Right kidney (tissue), 1 donor: Measurements from ENCODE around the gene TFB1M.
A peak's percentile ranks its signal among the peaks of the same experiment; 100 is the strongest.

ENCODE experiments used
- DNase-seq: peaks from one replicate; pipeline ENCODE4 v3.0.0-alpha.2; 2016

TFB1M gene

DNA sequence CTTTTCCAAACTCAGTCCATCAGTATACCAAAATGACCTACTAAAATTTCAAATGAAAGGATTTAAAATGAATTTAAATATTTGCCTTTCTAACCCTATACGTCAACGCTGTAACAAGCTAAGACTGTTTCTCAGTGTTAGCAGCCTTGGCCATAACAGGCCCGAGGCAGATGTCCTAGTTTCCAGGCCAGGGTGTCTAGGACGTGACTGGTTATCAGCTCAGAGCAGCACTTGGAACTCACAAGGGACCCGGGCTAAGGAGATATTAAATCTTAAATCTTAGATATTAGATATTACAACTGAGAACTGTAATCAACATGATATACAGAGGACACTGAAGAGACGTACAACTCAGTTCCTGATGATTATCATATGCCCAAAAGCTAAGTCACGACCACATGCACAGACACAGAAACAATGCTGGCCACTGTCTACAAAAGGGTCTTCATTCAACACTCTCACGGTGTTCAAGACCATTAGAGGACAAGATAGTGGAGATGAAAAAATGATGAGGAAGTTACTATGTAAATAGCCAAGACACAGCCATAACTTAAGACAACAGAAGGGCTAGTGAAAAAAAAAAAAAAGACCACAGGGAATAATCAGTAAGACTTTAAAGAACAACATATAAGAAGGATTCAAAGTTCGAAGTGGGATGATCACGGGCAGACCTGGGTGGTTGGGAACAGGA lies 50.8 kb downstream of the TFB1M start, which contains the start of gene CLDN20:
CLDN20 (plus strand) TSS at position 641 of the 691 bp plus-strand sequence. CDS start 11,707 bp downstream, outside the sequence.
- DNase-seq = no peak

DNA sequence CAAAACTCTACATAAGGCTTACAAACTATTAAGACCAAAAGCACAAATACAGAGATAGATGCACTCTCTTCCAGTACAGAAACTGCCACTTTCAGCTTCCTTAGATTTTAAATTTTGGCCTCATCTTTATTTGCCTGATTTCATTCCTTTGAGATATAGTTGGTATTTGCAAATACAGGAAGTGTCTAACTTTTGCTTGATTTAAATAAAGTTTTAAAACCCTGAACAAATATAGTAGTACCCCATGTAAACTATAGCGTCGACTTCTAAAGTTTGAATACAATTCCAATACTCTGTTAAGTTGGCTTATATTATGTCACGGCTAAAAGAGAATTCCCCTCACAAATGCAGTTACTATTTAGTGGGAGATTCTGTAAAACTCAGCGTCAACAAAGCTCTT lies 51.6 kb downstream of the TFB1M start:
- DNase-seq = no peak

DNA sequence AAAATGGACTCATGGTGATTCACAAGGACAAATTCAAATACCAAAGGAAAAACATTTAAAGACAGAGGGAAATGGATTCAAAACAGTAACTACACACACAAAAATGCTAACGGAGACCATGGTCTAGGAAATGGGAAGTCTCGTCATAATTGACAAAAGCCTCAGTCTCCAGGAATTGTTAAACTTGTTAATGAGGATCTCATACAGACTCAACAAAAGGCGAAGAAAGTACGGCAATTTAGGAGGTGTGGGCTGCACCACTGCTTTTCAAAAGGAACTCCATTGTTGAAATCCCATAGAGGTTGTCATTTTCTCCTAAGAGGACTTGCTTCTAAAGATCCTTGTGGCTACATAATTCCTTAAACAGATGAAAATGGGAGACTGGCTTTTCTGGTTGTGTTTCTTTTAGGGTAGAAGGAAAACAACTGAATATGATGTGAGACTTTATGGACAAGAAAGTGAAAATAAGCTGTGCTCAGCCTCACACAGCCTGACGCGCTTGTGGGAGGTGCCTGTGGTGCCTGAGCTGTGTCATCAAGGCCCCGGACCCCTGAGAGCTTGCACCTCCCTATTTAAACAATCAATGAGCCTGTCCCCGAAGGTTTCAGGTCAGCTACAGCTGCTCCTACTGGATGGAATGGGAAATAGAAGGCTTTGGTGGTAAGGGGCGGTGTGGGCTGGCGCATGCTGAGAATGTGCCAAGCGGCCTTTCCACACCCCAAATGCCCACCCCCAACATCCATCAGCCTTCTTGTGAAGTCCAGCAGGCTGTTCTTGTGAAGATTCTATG lies 53.0 kb downstream of the TFB1M start:
- DNase-seq = no peak

DNA sequence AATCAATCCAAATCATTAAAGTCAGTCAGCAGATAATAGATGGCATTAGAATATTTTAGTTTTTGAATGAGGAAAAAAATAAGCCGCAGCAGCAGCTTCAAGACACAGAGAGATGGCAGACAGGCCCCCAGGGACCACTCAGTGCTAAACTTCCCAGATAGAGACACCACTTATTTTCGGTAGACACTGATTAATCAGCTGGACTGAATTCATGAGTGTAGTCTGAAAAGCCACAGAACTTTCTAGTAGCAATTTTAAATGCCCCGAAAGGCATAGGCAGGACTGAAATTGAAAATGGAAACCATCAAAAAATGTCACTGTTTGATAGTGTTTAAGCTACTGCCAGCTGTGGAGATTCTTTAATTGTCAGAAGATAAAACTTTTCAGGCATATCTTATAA lies 53.6 kb downstream of the TFB1M start:
- no peak for DNase-seq

DNA sequence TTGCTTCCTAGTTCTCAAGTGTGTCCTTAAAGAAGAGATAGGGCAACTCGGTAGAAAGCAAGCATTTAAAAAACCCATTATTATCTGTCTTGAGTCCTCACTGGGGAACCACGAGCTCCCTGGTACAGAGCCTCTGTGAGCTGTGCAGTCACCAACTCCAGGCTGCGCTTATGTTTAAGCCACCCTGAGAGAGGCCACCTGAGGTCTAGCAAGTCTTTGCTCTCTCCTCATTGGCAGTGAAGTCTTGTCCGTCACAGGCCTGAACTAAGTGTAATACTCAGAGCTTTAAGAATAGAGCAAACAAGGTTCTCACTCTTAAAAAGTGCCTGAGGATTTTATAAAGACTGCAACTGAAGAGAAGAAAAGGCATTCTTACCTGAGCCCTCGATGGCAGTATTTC lies 54.4 kb downstream of the TFB1M start:
- no peak for DNase-seq

DNA sequence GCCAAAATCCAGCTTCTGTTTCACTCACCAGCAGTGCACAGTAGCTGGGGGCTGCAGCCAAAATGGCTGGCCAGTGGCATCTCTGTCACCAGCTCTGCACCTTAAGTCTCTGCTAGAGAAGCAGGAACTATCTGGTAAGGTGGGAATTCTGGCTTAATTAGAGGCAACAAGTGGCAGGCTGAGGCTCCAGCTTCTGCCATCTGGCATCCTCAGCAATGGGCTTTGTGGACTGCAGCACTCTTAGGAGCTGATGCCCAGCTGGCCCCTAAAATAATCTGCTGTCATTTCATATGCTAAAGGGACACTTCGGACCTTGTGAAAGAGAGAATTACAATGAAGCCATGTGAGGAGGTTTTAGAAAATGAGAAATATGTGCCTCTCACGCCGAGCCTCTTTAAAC lies 55.1 kb downstream of the TFB1M start:
- no peak for DNase-seq

DNA sequence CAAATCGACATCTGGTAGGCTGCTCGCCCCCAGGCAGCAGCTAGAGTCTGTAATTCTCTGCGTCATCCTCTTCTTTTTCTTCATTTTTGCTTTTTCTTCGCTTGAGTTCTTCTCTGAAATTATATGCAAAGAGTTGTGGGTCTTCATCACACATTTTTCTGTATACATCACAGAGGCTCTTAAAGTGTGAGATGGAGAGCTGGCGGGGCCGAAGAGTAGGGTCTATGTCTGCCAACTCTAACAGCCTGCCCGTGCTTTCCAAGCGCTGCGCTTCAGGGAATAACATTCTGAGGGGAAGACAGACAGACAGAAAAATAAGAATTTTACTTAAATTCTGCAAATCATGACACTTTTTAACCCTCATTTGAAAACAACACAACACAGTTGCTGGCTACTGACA lies 56.5 kb downstream of the TFB1M start:
- DNase-seq = no peak

DNA sequence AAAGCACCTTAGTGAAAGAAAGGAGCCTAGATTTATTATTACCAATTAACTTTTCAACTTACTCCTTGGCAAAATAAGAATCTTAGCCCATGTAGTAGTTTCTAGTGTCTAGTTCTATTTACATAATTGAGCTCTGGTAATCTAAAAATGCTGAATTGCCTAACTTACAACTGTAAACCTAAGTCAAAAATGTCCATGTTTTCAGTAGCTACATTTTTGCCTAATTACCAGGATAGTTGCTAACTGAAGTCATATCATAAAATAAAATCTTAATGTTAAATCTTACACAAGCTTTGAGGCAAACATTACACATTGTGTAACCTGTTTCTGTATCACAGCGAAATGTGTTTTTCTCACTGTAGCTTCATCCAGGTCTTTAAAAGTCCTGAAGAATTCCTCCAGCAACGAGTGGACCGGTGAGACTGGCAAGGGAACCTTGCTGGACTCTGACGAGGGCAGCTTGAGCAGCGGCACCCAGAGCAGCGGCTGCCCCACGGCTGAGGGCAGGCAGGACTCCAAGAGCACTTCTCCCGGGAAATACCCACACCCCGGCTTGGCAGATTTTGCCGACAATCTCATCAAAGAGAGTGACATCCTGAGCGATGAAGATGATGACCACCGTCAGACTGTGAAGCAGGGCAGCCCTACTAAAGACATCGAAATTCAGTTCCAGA lies 58.0 kb downstream of the TFB1M start:
- no peak for DNase-seq

DNA sequence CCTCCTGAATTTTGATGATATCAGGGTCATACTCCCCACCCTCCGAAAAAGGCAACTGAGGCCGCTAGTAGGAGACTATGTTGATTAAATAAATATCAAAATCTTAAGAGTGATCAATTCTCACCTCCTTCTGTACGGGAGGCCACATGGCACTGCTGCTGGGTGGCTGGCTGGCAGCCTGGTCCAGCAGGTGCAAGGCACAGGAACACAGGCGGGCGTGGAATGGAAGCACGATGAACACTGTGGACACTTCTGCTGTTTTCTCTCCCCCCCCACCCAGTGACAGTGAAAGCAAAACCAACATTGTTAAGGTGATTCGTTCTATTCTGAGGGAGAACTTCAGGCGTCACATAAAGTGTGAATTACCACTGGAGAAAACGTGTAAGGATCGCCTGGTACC lies 60.1 kb downstream of the TFB1M start:
- DNase-seq = no peak

DNA sequence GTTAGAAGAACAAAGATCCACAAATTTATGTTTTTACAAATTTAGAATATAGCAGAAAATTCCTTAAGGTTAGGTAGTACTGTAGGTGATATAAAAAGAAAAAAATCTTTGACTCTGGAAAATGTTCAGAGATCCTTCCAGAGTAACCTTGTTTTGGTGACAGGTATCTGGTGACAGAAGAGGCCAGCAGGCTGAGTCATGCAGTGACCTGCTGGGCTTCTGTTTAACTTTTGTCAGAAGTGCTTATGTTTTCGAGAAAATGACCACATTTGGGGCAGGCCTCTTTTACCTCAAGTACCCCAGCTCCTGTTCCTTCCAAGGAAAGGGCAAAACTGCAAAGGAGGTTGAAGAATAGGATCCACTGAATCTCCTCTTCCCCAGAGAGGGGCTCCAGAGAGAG lies 60.9 kb downstream of the TFB1M start:
- no peak for DNase-seq

DNA sequence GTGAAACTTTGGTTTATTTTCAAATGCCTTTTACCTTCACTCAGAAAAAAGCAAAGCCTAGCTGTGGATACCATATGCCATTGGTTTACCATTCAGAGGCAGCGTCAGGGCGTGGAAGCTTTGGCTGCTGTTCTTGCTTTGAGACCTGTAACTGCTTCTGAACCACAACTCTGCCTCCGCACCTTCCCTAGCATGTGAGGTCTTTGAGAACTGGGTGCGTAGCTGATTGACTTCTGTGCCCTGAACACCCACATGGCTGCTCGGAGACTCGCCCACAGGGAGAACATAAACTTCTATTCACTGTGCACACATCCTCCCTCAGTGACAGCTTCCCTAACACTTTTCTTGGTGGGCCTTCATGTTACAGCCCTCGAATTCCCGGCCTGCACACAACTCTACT lies 61.7 kb downstream of the TFB1M start:
- no peak for DNase-seq

DNA sequence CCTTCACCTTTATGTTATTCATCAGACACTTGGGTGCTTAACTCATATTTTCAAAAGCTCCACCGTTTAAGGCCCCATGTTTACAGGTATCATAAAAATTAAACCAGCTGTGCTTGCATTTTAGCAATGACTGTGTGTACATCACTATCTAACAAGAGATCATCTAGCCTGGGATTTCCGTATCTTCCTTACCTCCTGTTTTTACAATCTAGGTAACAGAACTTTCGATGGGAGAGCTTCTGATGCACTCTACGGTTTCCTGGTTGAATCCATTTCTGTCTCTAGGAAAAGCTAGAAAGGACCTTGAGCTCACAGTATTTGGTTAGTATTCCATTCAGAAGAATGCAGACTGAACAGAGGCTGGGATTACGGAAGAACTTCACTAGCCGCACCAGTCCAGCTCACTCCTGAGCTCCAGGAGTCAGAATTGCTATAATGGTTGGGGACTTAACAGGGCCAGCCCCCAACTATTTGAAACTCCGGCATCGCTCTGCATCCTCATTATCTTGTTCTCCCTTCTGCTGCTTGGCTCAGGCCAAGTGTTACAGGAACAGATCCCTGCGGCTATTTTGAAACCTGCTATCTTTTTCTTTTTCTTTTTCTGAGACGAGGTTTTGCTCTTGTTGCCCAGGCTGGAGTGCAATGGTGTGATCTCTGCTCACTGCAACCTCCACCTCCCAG lies 63.4 kb downstream of the TFB1M start:
- no peak for DNase-seq

DNA sequence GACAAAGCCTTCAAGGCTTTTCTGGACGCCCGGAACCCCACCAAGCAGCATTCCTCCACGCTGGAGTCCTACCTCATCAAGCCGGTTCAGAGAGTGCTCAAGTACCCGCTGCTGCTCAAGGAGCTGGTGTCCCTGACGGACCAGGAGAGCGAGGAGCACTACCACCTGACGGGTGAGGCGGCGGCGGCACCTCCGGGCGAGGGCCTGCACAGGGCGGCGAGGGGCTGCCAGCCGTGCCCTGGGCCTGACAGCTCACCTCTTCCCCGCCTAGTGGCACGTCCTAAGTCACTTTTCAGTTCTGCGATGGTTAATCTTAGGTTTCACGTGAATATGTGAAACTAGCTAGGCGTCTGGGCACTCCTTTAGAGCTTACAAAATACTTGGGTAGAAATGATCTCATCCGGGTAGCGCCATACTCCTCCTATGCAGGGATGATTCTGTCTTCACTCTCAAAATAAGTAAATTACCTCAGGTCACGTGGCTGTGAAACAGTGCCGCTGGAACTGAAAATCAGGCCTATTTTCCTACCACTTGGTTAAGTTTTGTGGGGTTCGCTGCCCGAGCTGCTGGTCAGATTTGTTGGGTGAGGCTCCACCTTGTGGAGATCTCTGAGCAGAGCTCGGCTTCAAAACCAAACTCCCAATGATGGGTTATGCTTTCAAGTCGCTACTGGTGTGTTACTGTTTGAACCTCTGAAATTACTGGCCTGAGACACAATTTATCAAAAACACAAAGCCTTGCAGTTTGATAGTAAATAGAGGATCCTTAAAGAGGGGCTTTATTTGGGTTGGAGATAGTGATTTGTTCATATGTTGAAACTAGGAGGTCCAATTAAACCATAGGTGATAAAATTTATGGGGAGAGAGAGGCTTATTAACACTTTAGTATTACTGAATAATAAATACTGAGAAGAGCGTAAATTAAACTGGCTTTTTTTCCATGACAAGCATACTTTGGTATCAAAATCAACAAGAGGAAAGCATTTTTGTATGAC lies 66.0 kb downstream of the TFB1M start:
- peak; percentile 32 for DNase-seq

DNA sequence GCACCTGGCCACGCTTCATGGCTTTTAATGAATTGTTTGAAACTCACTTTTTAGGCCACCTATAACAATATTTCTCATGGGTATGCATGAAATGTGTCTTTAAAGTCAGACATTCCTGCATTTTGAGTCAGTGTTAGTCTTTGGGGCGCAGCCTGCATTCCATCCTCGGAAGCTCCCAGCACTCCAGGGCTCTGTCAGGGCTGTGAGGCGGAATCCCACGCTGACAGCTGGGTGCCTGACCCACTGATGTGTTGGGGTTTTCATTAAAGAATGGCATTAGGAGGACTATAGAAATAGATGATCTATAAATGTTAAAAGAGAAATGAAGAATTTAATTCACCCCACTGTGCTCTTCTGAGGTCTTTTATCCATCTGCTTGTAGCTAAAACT lies 66.7 kb downstream of the TFB1M start:
- DNase-seq = no peak

DNA sequence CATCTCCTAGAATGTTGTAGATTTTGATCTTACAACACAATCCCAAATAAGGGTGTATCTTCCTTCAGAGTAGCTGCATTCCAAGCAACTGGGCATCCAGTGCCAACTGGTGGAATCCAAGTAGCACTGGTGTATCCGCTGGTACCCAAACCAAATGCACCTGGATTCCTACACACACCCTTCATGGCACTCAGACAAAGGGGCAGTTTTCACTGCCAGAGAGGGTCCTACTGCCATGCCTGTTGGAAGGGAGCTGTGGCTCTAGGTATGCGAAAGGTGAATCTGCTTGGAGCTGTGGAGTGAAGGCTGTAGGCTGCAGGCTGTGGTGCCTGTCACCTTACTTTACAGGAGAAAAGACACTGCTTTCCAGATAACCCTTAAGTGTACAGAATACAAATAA lies 67.5 kb downstream of the TFB1M start:
- no peak for DNase-seq

DNA sequence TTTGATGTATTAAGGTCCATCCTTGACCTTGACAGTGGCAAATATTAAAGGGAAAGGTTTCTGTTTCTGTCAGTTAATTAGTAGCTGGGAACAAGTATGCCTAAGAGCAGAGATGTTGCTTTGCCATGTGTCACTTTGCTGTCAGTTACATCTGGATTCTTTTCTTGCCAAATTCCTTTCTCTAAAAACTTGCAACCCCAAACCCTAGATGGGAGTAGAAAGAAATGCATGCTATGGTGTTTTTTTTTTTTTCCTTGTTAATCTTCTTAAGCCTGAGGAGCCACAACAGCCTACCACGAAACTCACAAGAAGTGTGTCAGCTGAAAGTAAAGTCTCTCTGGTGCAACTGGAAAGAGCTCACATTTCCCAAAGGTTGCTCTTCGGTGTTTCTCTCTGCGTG lies 68.5 kb downstream of the TFB1M start:
- no peak for DNase-seq

DNA sequence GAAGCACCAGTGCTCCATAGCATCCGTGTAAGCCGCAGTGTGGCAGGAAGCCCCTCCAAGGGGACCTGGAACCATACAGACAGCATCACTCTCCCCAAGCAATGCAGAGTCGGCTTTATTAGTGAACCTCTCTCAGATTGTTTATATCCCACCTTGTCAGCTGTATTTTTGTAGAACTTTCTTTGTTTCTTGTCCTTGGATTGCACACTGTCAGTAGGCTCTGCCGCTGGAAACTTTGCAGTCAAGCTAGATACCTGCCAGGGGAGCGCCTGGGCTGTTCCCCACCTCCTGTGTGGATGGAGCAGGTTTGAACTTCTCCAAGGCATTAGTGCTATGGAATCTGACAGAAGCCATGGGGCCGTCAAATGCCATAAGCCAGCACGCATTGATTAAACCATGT lies 69.1 kb downstream of the TFB1M start:
- no peak for DNase-seq

DNA sequence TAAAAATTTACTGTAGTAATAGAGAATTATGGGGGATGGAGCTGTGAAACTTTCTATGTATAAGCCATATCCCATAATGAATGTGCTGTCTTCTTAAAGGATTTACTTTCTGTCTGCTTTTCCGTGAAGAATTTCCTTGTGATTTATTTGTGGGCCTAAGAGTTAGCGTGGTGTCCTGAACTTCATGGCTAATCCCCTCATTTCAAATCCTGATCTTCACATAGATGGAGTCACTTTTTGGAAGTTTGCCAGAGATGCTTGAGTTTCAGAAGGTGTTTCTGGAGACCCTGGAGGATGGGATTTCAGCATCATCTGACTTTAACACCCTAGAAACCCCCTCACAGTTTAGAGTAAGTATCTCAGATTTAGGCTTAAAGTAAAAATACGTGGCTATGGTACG lies 69.8 kb downstream of the TFB1M start:
- no peak for DNase-seq

DNA sequence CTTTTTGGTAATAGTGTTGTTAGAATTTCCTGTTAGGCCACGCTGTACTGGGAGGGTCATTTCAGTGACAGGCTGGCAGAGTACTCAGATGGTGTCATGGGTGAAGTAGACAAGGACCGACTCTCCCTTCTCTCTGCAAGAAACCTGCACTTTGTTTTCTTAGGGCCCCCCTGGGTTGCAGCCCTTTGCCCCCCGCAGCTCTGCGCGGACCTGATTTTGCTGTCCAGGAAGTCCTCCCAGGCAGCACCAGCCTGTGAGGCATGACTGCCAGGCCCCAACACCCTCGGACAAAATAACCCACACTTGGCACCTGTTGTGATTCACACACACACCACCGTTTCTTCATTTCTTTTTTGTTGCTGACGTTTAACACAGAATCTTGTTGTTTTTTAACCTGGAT lies 72.3 kb downstream of the TFB1M start:
- no peak for DNase-seq

DNA sequence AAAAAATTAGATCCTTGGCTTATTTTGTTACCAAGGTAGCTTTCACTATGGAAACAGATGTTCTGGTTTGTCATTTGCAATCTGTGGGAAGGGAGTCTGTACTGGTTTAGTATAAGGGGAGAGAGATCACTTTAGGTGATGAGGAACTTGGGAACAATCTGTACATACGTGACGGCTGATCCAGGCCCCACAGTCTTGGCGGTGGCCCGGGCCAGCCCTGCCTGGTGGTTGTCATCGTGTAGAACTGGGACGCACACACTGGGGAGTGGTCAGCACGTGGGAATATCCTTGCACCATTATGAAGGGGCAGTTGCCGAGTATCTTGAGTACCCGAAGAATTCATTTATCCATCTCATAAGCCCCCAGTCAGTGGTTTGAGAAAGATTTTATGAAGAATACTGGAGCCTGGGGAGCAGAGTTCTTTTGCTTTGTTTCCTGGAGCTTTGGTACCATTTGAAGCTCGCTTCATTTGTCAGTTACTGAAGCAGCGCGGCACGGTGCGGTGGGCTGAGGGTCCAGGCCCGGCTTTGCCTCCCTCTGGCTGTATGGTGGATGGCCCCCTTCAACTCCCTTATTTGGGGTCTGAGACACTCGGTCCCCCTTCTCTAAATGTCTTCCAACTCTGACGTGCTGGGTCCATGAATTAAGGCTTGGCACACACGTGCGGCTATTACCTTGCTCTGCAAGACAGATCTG lies 73.2 kb downstream of the TFB1M start:
- no peak for DNase-seq

DNA sequence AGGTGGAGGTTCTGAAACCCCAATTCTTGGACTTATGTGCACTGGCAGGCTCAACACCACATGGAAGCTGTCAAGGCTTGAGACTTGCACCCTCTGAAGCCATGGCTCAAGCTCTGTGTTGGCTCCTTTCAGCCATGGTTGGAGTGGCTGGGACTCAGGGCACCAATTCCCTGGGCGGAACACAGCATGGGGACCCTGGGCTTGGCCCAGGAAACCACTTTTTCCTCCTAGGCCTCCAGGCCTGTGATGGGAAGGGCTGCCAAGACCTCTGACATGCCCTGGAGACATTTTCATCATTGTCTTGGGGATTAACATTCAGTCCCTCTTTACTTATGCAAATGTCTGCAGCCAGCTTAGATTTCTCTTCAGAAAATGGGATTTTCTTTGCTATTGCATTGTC lies 76.7 kb downstream of the TFB1M start:
- no peak for DNase-seq
